ENCODE measurements around the gene STARD7.

- TF ChIP-seq CTCF (IDR thresholded peaks at IDR 0.05) (no peak), POLR2A (IDR thresholded peaks at IDR 0.05) (no peak)
These were observed 5.9 kb upstream of the STARD7 start for GRCh38 chr2:96214554-96214953.

Measured in gastroesophageal sphincter (tissue), 3 donors.